Cardiac muscle cell (in vitro differentiated cells and primary cell): ENCODE measurements around the gene UQCC2. TPM values are rescaled to one million over a fixed set of nuclear protein-coding genes. Genes with fewer than 3 reads are reported as not detected.

ENCODE experiments used
- DNase-seq, 2 donors: peaks; one replicate each; pipeline versions ENCODE4 v3.0.0 to v3.0.0-alpha.2; 2010 to 2017; ENCODE audit warnings: low read depth in 1 of 2, low spot score in 1 of 2
- H3K27ac ChIP-seq: fragments of 200-600 bp; sonication (generic); 2 replicates; pipeline ENCODE4 v1.5.1; 2016
- H3K27me3 ChIP-seq: fragments of 200-600 bp; sonication (generic); 2 replicates; pipeline ENCODE4 v1.6.0; 2016; ENCODE audit warnings: control low read depth
- H3K36me3 ChIP-seq: fragments of 200-600 bp; sonication (generic); 2 replicates; pipeline ENCODE4 v1.5.1; 2016; ENCODE audit warnings: control low read depth
- H3K4me1 ChIP-seq: fragments of 200-600 bp; sonication (generic); 2 replicates; pipeline ENCODE4 v1.8.1; 2017; ENCODE audit warnings: low read depth, mild to moderate bottlenecking, mixed run types
- H3K4me3 ChIP-seq: fragments of 200-600 bp; sonication (generic); 2 replicates; pipeline ENCODE4 v1.5.1; 2016; ENCODE audit warnings: mild to moderate bottlenecking
- H3K9me3 ChIP-seq: fragments of 200-600 bp; sonication (generic); 2 replicates; pipeline ENCODE4 v1.5.1; 2017; ENCODE audit warnings: low read depth, mild to moderate bottlenecking, control low read depth
- CTCF ChIP-seq: IDR thresholded peaks from 2 replicates; pipeline ENCODE4 v1.5.1; 2012; ENCODE audit warnings: low read depth, mild to moderate bottlenecking, low read length
- polyA plus RNA-seq: library from polyadenylated mRNA; unstranded; fragments of >200 nt; fragmentation: Nextera tagmentation; extraction: Ambion mirVana; gene quantifications from 2 replicates; pipeline ENCODE4 v1.2.1, GENCODE V29; 2016
- total RNA-seq: library from RNA; depleted of rRNA; stranded (reverse); fragments of >200 nt; gene quantifications from 2 replicates; pipeline ENCODE4 v1.2.3, GENCODE V29; 2016

UQCC2 gene
- total and polyA plus RNA-seq, 2 experiments from 2014 or later: 40.1 to 232 TPM

- H3K36me3 ChIP-seq: no peaks in the 10 kb centered on the region
- no peak overlapping the region for H3K4me3 ChIP-seq
- no peak for DNase-seq
- TF ChIP-seq CTCF: no peak
- no peaks in the 10 kb centered on the region for H3K27me3 ChIP-seq
- H3K9me3 ChIP-seq: no peaks in the 10 kb centered on the region
- H3K4me1 ChIP-seq: peaks cover 23% of the 10 kb centered on the region
- H3K27ac ChIP-seq: no peak overlapping the region
These were observed 44.9 kb upstream of the UQCC2 start for GRCh38 chr6:33756211-33756954.

- H3K27ac ChIP-seq: no peak overlapping the region
- peaks cover 27% of the 10 kb centered on the region for H3K4me1 ChIP-seq
- no peaks in the 10 kb centered on the region for H3K9me3 ChIP-seq
- no peaks in the 10 kb centered on the region for H3K36me3 ChIP-seq
- DNase-seq: no peak
- H3K4me3 ChIP-seq: no peak overlapping the region
- H3K27me3 ChIP-seq: no peaks in the 10 kb centered on the region
- TF ChIP-seq CTCF: no peak
These were observed 43.8 kb upstream of the UQCC2 start for GRCh38 chr6:33755070-33755869.

GRCh38 chr6:33754222-33754621 is 42.7 kb upstream of the UQCC2 start:
- no peak for DNase-seq
- no peaks in the 10 kb centered on the region for H3K36me3 ChIP-seq
- no peak overlapping the region for H3K27ac ChIP-seq
- no peaks in the 10 kb centered on the region for H3K27me3 ChIP-seq
- no peak for TF ChIP-seq CTCF
- H3K4me3 ChIP-seq: no peak overlapping the region
- no peaks in the 10 kb centered on the region for H3K9me3 ChIP-seq
- peaks cover 24% of the 10 kb centered on the region for H3K4me1 ChIP-seq

GRCh38 chr6:33752646-33753015 is 41.1 kb upstream of the UQCC2 start:
- H3K36me3 ChIP-seq: no peaks in the 10 kb centered on the region
- H3K27ac ChIP-seq: peak overlapping the region; percentile 77
- peaks cover 31% of the 10 kb centered on the region for H3K4me1 ChIP-seq
- no peaks in the 10 kb centered on the region for H3K27me3 ChIP-seq
- H3K4me3 ChIP-seq: no peak overlapping the region
- H3K9me3 ChIP-seq: no peaks in the 10 kb centered on the region
- TF ChIP-seq CTCF: no peak
- DNase-seq: no peak

- Histone ChIP-seq H3K9me3 (no peaks in the 10 kb centered on the region), H3K27ac (peak overlapping the region; percentile 77), H3K4me1 (peaks cover 37% of the 10 kb centered on the region), H3K4me3 (no peak overlapping the region), H3K36me3 (no peaks in the 10 kb centered on the region), H3K27me3 (no peaks in the 10 kb centered on the region)
- no peak for TF ChIP-seq CTCF
- peak in 1 of 2 donors; percentile 44 for DNase-seq
These were observed 40.5 kb upstream of the UQCC2 start for GRCh38 chr6:33751771-33752645.
